HG03342 (cell line): ENCODE measurements around the gene CD276.

ENCODE experiments used
- ATAC-seq: cut with Tn5 transposase; IDR thresholded peaks from one replicate; pipeline ENCODE4 v1.9.1; 2021; ENCODE audit warnings: mild to moderate bottlenecking, moderate library complexity; ENCODE audit not compliant: unreplicated experiment

Gene CD276

GRCh38 chr15:73746883-73747282, 62.7 kb downstream of the CD276 start:
- ATAC-seq, result no peak

- no peak for ATAC-seq
Measured at GRCh38 chr15:73747847-73748590, 63.8 kb downstream of the CD276 start.

- ATAC-seq, result no peak
Measured at GRCh38 chr15:73748730-73749129, 64.5 kb downstream of the CD276 start.

GRCh38 chr15:73749533-73749932, 65.3 kb downstream of the CD276 start:
- ATAC-seq, result no peak

- ATAC-seq, result no peak
Measured at GRCh38 chr15:73749971-73750370, 65.8 kb downstream of the CD276 start.

- ATAC-seq, result no peak
Measured at GRCh38 chr15:73750438-73750837, 66.3 kb downstream of the CD276 start.

GRCh38 chr15:73750951-73751350, 66.8 kb downstream of the CD276 start:
- ATAC-seq, result no peak

GRCh38 chr15:73751511-73751898, 67.3 kb downstream of the CD276 start:
- no peak for ATAC-seq

GRCh38 chr15:73751899-73752805, 68.0 kb downstream of the CD276 start:
- no peak for ATAC-seq

- ATAC-seq, result no peak
Measured at GRCh38 chr15:73752806-73753193, 68.6 kb downstream of the CD276 start.

- no peak for ATAC-seq
Measured at GRCh38 chr15:73753250-73754130, 69.3 kb downstream of the CD276 start, which contains the start of gene INSYN1. Gene INSYN1 (minus strand): TSS chr15:73753351. CDS start chr15:73751130, 2,221 bp downstream.

GRCh38 chr15:73754461-73754860, 70.3 kb downstream of the CD276 start:
- no peak for ATAC-seq

GRCh38 chr15:73755481-73755880, 71.3 kb downstream of the CD276 start:
- ATAC-seq, result no peak

GRCh38 chr15:73755946-73756345, 71.8 kb downstream of the CD276 start:
- no peak for ATAC-seq

GRCh38 chr15:73756390-73756789, 72.2 kb downstream of the CD276 start:
- ATAC-seq, result no peak

GRCh38 chr15:73756947-73757513, 72.8 kb downstream of the CD276 start:
- no peak for ATAC-seq

- ATAC-seq, result no peak
Measured at GRCh38 chr15:73757571-73757970, 73.4 kb downstream of the CD276 start.

- no peak for ATAC-seq
Measured at GRCh38 chr15:73758461-73758860, 74.3 kb downstream of the CD276 start.

GRCh38 chr15:73760330-73761329, 76.4 kb downstream of the CD276 start:
- no peak for ATAC-seq
